HFF-Myc (cell line): Measurements from ENCODE around the gene MGAT5B.

Source experiments
- DNase-seq: peaks from one replicate; pipeline ENCODE4 v3.0.0-alpha.2; 2011; ENCODE audit warnings: low read depth; ENCODE audit errors: extremely low read depth
- H3K4me3 ChIP-seq: replicated peaks from 2 replicates; pipeline ENCODE4 v1.5.1; 2011; ENCODE audit warnings: low read depth, mild to moderate bottlenecking, control low read depth, low read length
- CTCF ChIP-seq: IDR thresholded peaks from 2 replicates; pipeline ENCODE4 v1.5.1; 2012; ENCODE audit warnings: mild to moderate bottlenecking, low read depth, low read length, control low read depth; ENCODE audit errors: missing control alignments

MGAT5B gene

GRCh38 chr17:76986365-76986764 is 118.2 kb downstream of the MGAT5B start:
- TF ChIP-seq CTCF: no peak
- H3K4me3 ChIP-seq: no peak overlapping the region
- DNase-seq: no peak

- no peak for DNase-seq
- H3K4me3 ChIP-seq: no peak overlapping the region
- no peak for TF ChIP-seq CTCF
These were observed 119.4 kb downstream of the MGAT5B start for GRCh38 chr17:76987486-76988093.

- no peak for DNase-seq
- TF ChIP-seq CTCF: no peak
- H3K4me3 ChIP-seq: no peak overlapping the region
These were observed 120.6 kb downstream of the MGAT5B start for GRCh38 chr17:76988796-76989195.

GRCh38 chr17:76989519-76989918 is 121.3 kb downstream of the MGAT5B start:
- no peak for DNase-seq
- no peak for TF ChIP-seq CTCF
- no peak overlapping the region for H3K4me3 ChIP-seq

GRCh38 chr17:76992891-76993290 is 124.7 kb downstream of the MGAT5B start:
- H3K4me3 ChIP-seq: no peak overlapping the region
- DNase-seq: no peak
- TF ChIP-seq CTCF: no peak

GRCh38 chr17:76993651-76994050 is 125.4 kb downstream of the MGAT5B start:
- no peak overlapping the region for H3K4me3 ChIP-seq

More at GRCh38 chr17:76993651-76994050, 125.4 kb downstream of the MGAT5B start:
- TF ChIP-seq CTCF: no peak
- no peak for DNase-seq
